IMR-90 (cell line): ENCODE data around the gene TSEN15. TPM values are rescaled to one million over a fixed set of nuclear protein-coding genes. Genes with fewer than 3 reads are reported as not detected.

Experiments used
- ATAC-seq: fragments of 200-7000 bp; cut with Tn5 transposase; 2 replicates; pipeline ENCODE4 v1.9.1; 2020; ENCODE audit warnings: low read depth, mild to moderate bottlenecking, moderate library complexity
- BruUV-seq: library from RNA; stranded (reverse); fragments of 400-500 nt; replicated peaks from 2 replicates; lab custom pipeline; 2021; lab: Mats Ljungman, UMichigan
- CTCF ChIA-PET: fragments of 300-600 bp; formaldehyde crosslinking; extraction: SDS; loops from one replicate; lab custom pipeline; 2021; ENCODE audit warnings: antibody characterized with exemption; lab: Yijun Ruan, JAX
- POLR2A ChIA-PET: fragments of 300-600 bp; sonication (Branson Sonifier 250); formaldehyde crosslinking; loops from one replicate; lab custom pipeline; 2022; ENCODE audit warnings: antibody characterized with exemption; ENCODE audit not compliant: unreplicated experiment; lab: Charles Lee
- DNase-seq: peaks from one replicate; pipeline ENCODE4 v3.0.0; 2013
- H2AFZ ChIP-seq: replicated peaks from 2 replicates; pipeline ENCODE3; 2013; ENCODE audit warnings: low read length, mild to moderate bottlenecking; ENCODE audit not compliant: poor library complexity
- H2AK5ac ChIP-seq: 2 replicates; pipeline ENCODE4 v1.6.1; 2013; ENCODE audit warnings: low read depth, low read length, inconsistent platforms
- H2AK9ac ChIP-seq: replicated peaks from 2 replicates; pipeline ENCODE3; 2013; ENCODE audit warnings: mild to moderate bottlenecking, low read depth, low read length, moderate library complexity; ENCODE audit not compliant: poor library complexity
- H2BK120ac ChIP-seq: 2 replicates; pipeline ENCODE4 v1.6.1; 2013; ENCODE audit warnings: low read depth, low read length, inconsistent platforms
- H2BK15ac ChIP-seq: 3 replicates; pipeline ENCODE4 v1.6.1; 2013; ENCODE audit warnings: low read depth, low read length, inconsistent platforms
- H2BK20ac ChIP-seq: 2 replicates; pipeline ENCODE4 v1.6.1; 2013; ENCODE audit warnings: low read depth, mild to moderate bottlenecking, inconsistent platforms, low read length, moderate library complexity
- H2BK5ac ChIP-seq: 2 replicates; pipeline ENCODE4 v1.6.1; 2013; ENCODE audit warnings: mild to moderate bottlenecking, low read depth, low read length, inconsistent platforms; ENCODE audit not compliant: poor library complexity, severe bottlenecking
- H3K14ac ChIP-seq: replicated peaks from 2 replicates; pipeline ENCODE4 v1.6.1; 2013; ENCODE audit warnings: low read depth, low read length, inconsistent platforms
- H3K18ac ChIP-seq: 2 replicates; pipeline ENCODE4 v1.6.1; 2013; ENCODE audit warnings: low read depth, low read length, control low read depth
- H3K23ac ChIP-seq: 2 replicates; pipeline ENCODE4 v1.6.1; 2013; ENCODE audit warnings: low read depth, low read length, inconsistent platforms
- H3K27ac ChIP-seq: 2 replicates; pipeline ENCODE4 v1.5.1; 2013; ENCODE audit warnings: mild to moderate bottlenecking, control low read depth, low read length; ENCODE audit not compliant: insufficient read depth
- H3K27me3 ChIP-seq: 2 replicates; pipeline ENCODE4 v1.6.1; 2013; ENCODE audit warnings: low read length; ENCODE audit not compliant: control insufficient read depth, insufficient read depth
- H3K36me3 ChIP-seq: 2 replicates; pipeline ENCODE4 v1.6.1; 2013; ENCODE audit warnings: low read length, mixed read lengths; ENCODE audit not compliant: control insufficient read depth, insufficient read depth
- H3K4ac ChIP-seq: 2 replicates; pipeline ENCODE4 v1.6.1; 2013; ENCODE audit warnings: low read depth, low read length, inconsistent platforms
- H3K4me1 ChIP-seq: 2 replicates; pipeline ENCODE4 v1.6.1; 2013; ENCODE audit warnings: low read length, mixed read lengths; ENCODE audit not compliant: control insufficient read depth, insufficient read depth
- H3K4me2 ChIP-seq: 2 replicates; pipeline ENCODE4 v1.6.1; 2013; ENCODE audit warnings: low read depth, mild to moderate bottlenecking, control low read depth, low read length, moderate library complexity
- H3K4me3 ChIP-seq: 2 replicates; pipeline ENCODE4 v1.5.1; 2013; ENCODE audit warnings: low read depth, mild to moderate bottlenecking, control low read depth, low read length, moderate library complexity; ENCODE audit not compliant: insufficient read depth
- H3K56ac ChIP-seq: 2 replicates; pipeline ENCODE4 v1.6.1; 2013; ENCODE audit warnings: low read length, inconsistent platforms; ENCODE audit not compliant: insufficient read depth; ENCODE audit errors: extremely low read depth
- H3K79me1 ChIP-seq, 2 experiments: 2 replicates each; pipeline ENCODE4 v1.6.1; 2013; ENCODE audit warnings: low read length in 2 of 2, inconsistent platforms in 1 of 2, low read depth in 1 of 2
- H3K9ac ChIP-seq: 2 replicates; pipeline ENCODE4 v1.6.1; 2013; ENCODE audit warnings: low read depth, low read length, control low read depth
- H3K9me1 ChIP-seq: 2 replicates; pipeline ENCODE4 v1.6.1; 2013; ENCODE audit warnings: low read length, inconsistent platforms; ENCODE audit not compliant: insufficient read depth
- H3K9me3 ChIP-seq: 2 replicates; pipeline ENCODE4 v1.6.1; 2013; ENCODE audit warnings: low read length; ENCODE audit not compliant: control insufficient read depth, insufficient read depth
- H4K20me1 ChIP-seq: 2 replicates; pipeline ENCODE4 v1.6.1; 2013; ENCODE audit warnings: low read length, inconsistent platforms; ENCODE audit not compliant: insufficient read depth
- H4K5ac ChIP-seq: 2 replicates; pipeline ENCODE4 v1.6.1; 2013; ENCODE audit warnings: mild to moderate bottlenecking, low read depth, low read length, control low read depth
- H4K8ac ChIP-seq, 2 experiments: 2 replicates each; pipeline ENCODE4 v1.6.1; 2013; ENCODE audit warnings: low read depth in 2 of 2, low read length in 2 of 2, control low read depth in 1 of 2, inconsistent platforms in 1 of 2
- H4K91ac ChIP-seq: 2 replicates; pipeline ENCODE4 v1.6.1; 2013; ENCODE audit warnings: low read depth, low read length, inconsistent platforms; ENCODE audit not compliant: insufficient read depth
- CEBPB ChIP-seq: IDR thresholded peaks from 2 replicates; pipeline ENCODE4 v1.6.1; 2012; ENCODE audit warnings: low read depth, low read length, improper control_type of control experiment
- CHD1 ChIP-seq: IDR thresholded peaks from 2 replicates; pipeline ENCODE4 v1.6.1; 2012; ENCODE audit warnings: low read depth, low read length, improper control_type of control experiment
- FOS ChIP-seq: fragments of 150-350 bp; IDR thresholded peaks from 2 replicates; pipeline ENCODE4 v1.6.1; 2016; ENCODE audit warnings: low read depth, low read length
- MAFK ChIP-seq: IDR thresholded peaks from 2 replicates; pipeline ENCODE4 v1.6.1; 2012; ENCODE audit warnings: low read depth, low read length, improper control_type of control experiment
- MAZ ChIP-seq: IDR thresholded peaks from 2 replicates; pipeline ENCODE4 v1.6.1; 2012; ENCODE audit warnings: low read depth, mild to moderate bottlenecking, low read length, improper control_type of control experiment, moderate library complexity, borderline replicate concordance
- WGBS, 2 experiments: methylation state at CpG; one replicate each; pipeline versions ENCODE4 v1.1.5 to v1.1.7; 2013; ENCODE audit warnings: missing lambda C conversion rate in 2 of 2; ENCODE audit not compliant: insufficient read length in 1 of 2; ENCODE audit errors: extremely low coverage in 2 of 2; 5-methylcytosine and 5-hydroxymethylcytosine counted together
- dilution Hi-C: fragments of 300-500 bp; cut with HindIII; formaldehyde crosslinking; loops from one replicate; pipeline ENCODE4 v1.14.3; 2018; ENCODE audit warnings: low sequenced_read_pairs; ENCODE audit not compliant: unreplicated experiment
- in situ Hi-C: fragments of 300-500 bp; cut with MboI; formaldehyde crosslinking; loops from 3 replicates; pipeline ENCODE4 v1.14.3; 2019; ENCODE audit warnings: low sequenced_read_pairs, inconsistent platforms, mixed read lengths
- intact Hi-C: fragments of 100-400 bp; cut with micrococcal nuclease; formaldehyde crosslinking; loops from 2 replicates; pipeline ENCODE4 v1.10.0; 2022
- polyA plus RNA-seq, 3 experiments: library from polyadenylated mRNA; depleted of rRNA; stranded (reverse); fragments of >200 nt; gene quantifications; 2 replicates each; pipeline ENCODE4 v1.2.3, GENCODE V29; 2012; ENCODE audit warnings: low replicate concordance in 1 of 3
- total RNA-seq: library from RNA; depleted of rRNA; stranded (reverse); fragments of >200 nt; gene quantifications from 2 replicates; pipeline ENCODE4 v1.2.3, GENCODE V29; 2012
- TF ChIP-seq, protein P1 (sequence below): fragments of 150-350 bp; IDR thresholded peaks from 2 replicates; pipeline ENCODE4 v1.6.1; 2017; ENCODE audit warnings: mild to moderate bottlenecking, antibody characterized with exemption, low read length, low read depth

Gene TSEN15
- total and polyA plus RNA-seq, 2 of the 4 experiments (the other 2 are of a cell fraction): 32.4 to 45.0 TPM

DNA sequence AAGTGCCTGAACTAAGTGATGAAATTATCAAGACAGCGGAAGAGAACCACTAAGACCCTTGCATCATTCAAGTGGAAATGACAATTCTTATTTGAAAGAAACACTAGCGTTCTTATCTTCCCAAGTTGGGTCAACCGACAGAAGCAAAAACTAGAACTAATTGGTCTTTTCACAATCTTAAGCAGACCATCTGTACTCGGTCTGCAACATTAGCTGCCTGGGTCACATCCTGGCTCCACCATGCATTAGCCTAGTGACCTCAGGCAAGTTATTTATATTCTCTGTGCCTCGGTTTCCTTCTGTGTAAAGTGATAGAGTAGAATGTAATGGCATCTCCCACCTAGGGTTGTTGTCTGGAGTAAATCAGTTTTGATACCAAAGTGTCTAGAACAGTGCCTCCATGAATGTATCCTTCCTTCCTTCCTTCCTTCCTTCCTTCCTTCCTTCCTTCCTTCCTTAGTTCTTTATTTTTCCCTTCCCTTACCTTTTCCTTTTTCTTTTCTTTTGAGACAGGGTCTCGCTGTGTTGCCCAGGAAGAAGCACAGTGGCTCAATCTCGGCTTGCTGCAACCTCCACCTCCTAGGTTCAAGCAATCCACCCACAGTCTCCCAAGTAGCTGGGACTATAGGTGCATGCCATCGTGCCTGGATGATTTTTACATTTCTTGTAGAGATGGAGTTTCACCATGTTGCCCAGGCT, 20.0 kb upstream of the TSEN15 start:
- ChIA-PET POLR2A (no interaction called here), CTCF (no interaction called here)
- TF ChIP-seq CEBPB: no peak
- no peak for TF ChIP-seq MAZ
- TF ChIP-seq, protein P1, sequence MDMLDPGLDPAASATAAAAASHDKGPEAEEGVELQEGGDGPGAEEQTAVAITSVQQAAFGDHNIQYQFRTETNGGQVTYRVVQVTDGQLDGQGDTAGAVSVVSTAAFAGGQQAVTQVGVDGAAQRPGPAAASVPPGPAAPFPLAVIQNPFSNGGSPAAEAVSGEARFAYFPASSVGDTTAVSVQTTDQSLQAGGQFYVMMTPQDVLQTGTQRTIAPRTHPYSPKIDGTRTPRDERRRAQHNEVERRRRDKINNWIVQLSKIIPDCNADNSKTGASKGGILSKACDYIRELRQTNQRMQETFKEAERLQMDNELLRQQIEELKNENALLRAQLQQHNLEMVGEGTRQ: no peak
- no peak for TF ChIP-seq CHD1
- TF ChIP-seq MAFK: no peak
- no peak for TF ChIP-seq FOS
- Histone ChIP-seq H3K9me3 (no peaks in the 10 kb centered on the region), H3K56ac (no peak overlapping the region), H4K91ac (no peak overlapping the region), H3K27ac (no peak overlapping the region), H2AK9ac (no peak overlapping the region), H3K18ac (no peak overlapping the region), H3K36me3 (no peaks in the 10 kb centered on the region), H3K4me1 (0 out of 2 replicates have a peak, but pooled peaks cover 6% of the 10 kb centered on the region), H3K14ac (no peak overlapping the region), H2BK120ac (no peak overlapping the region), H2BK5ac (no peak overlapping the region), H2BK15ac (no peak overlapping the region), H3K23ac (no peak overlapping the region), H3K27me3 (no peaks in the 10 kb centered on the region; the same call in 1 of the 2 replicates), H3K4ac (no peak overlapping the region), H4K8ac (no peak overlapping the region), H2BK20ac (no peak overlapping the region), H3K4me3 (no peak overlapping the region), H2AFZ (no peak overlapping the region), H2AK5ac (no peak overlapping the region), H3K9ac (no peak overlapping the region), H3K4me2 (no peak overlapping the region), H3K79me1 (peaks cover 0 to 14% of the 10 kb centered on the region in 2 experiments; a peak in 2 of 4 replicates), H4K5ac (no peak overlapping the region), H3K9me1 (peaks cover 9% of the 10 kb centered on the region; the same call in 1 of the 2 replicates), H4K20me1 (no peaks in the 10 kb centered on the region)
- no CpG with 5 or more reads among the region's 8 CpGs for WGBS, 2 experiments
- ATAC-seq: no peak
- intact Hi-C loops: no loop called here
- DNase-seq: no peak
- in situ Hi-C loops: loop anchor here (10.0 kb wide), 1 partner anchor 87 kb away; no protein-coding TSS in a partner anchor
- no TSS peak for BruUV-seq
- dilution Hi-C loops: no loop called here
